AML-193 (cell line): ENCODE results near the gene DOLK.

Experiments
- DNase-seq, 2 experiments: peaks; one replicate each; lab custom pipeline; 2025; lab: John Stamatoyannopoulos, UW

DOLK gene

GRCh38 chr9:128933731-128934130, 13.7 kb downstream of the DOLK start:
- DNase-seq, result no peak

GRCh38 chr9:128929560-128929959, 17.8 kb downstream of the DOLK start:
- no peak for DNase-seq

- no peak for DNase-seq
Observed at GRCh38 chr9:128928624-128929023, 18.8 kb downstream of the DOLK start.

GRCh38 chr9:128927731-128928411, 19.5 kb downstream of the DOLK start:
- DNase-seq, result no peak

GRCh38 chr9:128923493-128923883, 23.9 kb downstream of the DOLK start:
- no peak for DNase-seq

GRCh38 chr9:128921881-128922763, 25.3 kb downstream of the DOLK start:
- DNase-seq, result no peak

GRCh38 chr9:128920381-128921058, 26.9 kb downstream of the DOLK start, which contains the start of gene PHYHD1:
PHYHD1 (plus strand) TSS chr9:128920982; CDS start chr9:128922324, 1,342 bp downstream.
- DNase-seq, result no peak

GRCh38 chr9:128919402-128920089, 27.9 kb downstream of the DOLK start:
- no peak for DNase-seq

- no peak for DNase-seq
Observed at GRCh38 chr9:128918921-128919320, 28.5 kb downstream of the DOLK start.

GRCh38 chr9:128917151-128917849, 30.1 kb downstream of the DOLK start:
- DNase-seq, result no peak

- no peak for DNase-seq
Observed at GRCh38 chr9:128916745-128917144, 30.7 kb downstream of the DOLK start.

- no peak for DNase-seq
Observed at GRCh38 chr9:128916204-128916603, 31.2 kb downstream of the DOLK start.

- no peak for DNase-seq
Observed at GRCh38 chr9:128913995-128914772, 33.2 kb downstream of the DOLK start.

- DNase-seq, result no peak
Observed at GRCh38 chr9:128913048-128913900, 34.1 kb downstream of the DOLK start.

GRCh38 chr9:128912270-128912853, 35.0 kb downstream of the DOLK start:
- DNase-seq, result no peak

- no peak for DNase-seq
Observed at GRCh38 chr9:128911529-128912035, 35.8 kb downstream of the DOLK start.

- no peak for DNase-seq
Observed at GRCh38 chr9:128910906-128911305, 36.5 kb downstream of the DOLK start.

GRCh38 chr9:128909859-128910258, 37.5 kb downstream of the DOLK start:
- no peak for DNase-seq

GRCh38 chr9:128908372-128908771, 39.0 kb downstream of the DOLK start:
- DNase-seq, result no peak
